ENCODE results near the gene SMAD3.

DNA sequence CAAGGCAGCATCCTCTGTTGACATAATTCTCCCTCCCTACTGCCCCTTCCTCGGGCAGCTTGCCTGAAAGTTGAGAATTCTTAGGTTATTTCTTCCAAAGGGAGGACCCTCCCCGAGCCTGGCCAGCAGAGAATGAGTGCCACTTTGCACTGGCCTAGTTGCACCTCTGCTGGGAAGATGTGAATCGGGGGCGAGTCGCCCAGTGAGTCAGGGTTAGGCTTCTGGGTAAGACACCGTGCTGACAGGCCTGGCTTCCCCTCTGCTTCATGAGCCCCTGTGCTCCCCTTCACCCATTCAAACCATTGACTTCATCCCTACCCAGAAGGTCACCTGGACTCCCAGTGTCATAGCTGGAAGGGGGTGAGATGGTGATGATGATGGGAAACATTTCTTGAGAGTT, 106.8 kb downstream of the SMAD3 start:
- TF ChIP-seq CTCF (IDR thresholded peaks at IDR 0.05) (no peak), POLR2A (IDR thresholded peaks at IDR 0.05) (no peak), POLR2AphosphoS5 (IDR thresholded peaks at IDR 0.05) (no peak)

All from prostate gland (tissue), 2 donors.